DMS 273 (cell line): Measurements from ENCODE around the gene HOXC5.
"Not testable (repeated sequence)": the region's sequence is repeated elsewhere in the genome, so short reads cannot be mapped to it uniquely, and the experiment has no call there.

ENCODE experiments used
- DNase-seq: peaks from one replicate; lab custom pipeline; 2025; ENCODE audit not compliant: unreplicated experiment; lab: John Stamatoyannopoulos, UW

HOXC5 gene

GRCh38 chr12:54032086-54032619 lies 697 bp upstream of the HOXC5 start:
- no peak for DNase-seq

- peak; percentile 66 for DNase-seq
Measured at GRCh38 chr12:54033106-54033979, 493 bp downstream of the HOXC5 start.

- DNase-seq, result no peak
Measured at GRCh38 chr12:54033980-54034784, 1.3 kb downstream of the HOXC5 start.

- no peak for DNase-seq
Measured at GRCh38 chr12:54034785-54035310, 2.0 kb downstream of the HOXC5 start.

GRCh38 chr12:54035568-54036264 lies 2.9 kb downstream of the HOXC5 start:
- no peak for DNase-seq

- DNase-seq, result peak; percentile 54
Measured at GRCh38 chr12:54036620-54037359, 3.9 kb downstream of the HOXC5 start.

- DNase-seq, result no peak
Measured at GRCh38 chr12:54037360-54038283, 4.8 kb downstream of the HOXC5 start.

GRCh38 chr12:54038284-54038870 lies 5.5 kb downstream of the HOXC5 start:
- no peak for DNase-seq

- peak; percentile 21 for DNase-seq
Measured at GRCh38 chr12:54038871-54039414, 6.1 kb downstream of the HOXC5 start.

GRCh38 chr12:54039417-54040147 lies 6.7 kb downstream of the HOXC5 start:
- DNase-seq, result peak; percentile 19

- peak; percentile 56 for DNase-seq
Measured at GRCh38 chr12:54040148-54040494, 7.3 kb downstream of the HOXC5 start.

- no peak for DNase-seq
Measured at GRCh38 chr12:54040648-54041047, 7.8 kb downstream of the HOXC5 start.

- no peak for DNase-seq
Measured at GRCh38 chr12:54041097-54041690, 8.3 kb downstream of the HOXC5 start.

- not testable (repeated sequence) for DNase-seq
Measured at GRCh38 chr12:54042033-54042432, 9.2 kb downstream of the HOXC5 start.

GRCh38 chr12:54042970-54043853 lies 10.4 kb downstream of the HOXC5 start:
- peak; percentile 37 for DNase-seq

- no peak for DNase-seq
Measured at GRCh38 chr12:54044425-54045103, 11.7 kb downstream of the HOXC5 start.
